RWPE2 (cell line): ENCODE measurements around the gene SYTL4.
"Not testable (repeated sequence)": the region's sequence is repeated elsewhere in the genome, so short reads cannot be mapped to it uniquely, and the experiment has no call there.

Source experiments
- ATAC-seq: fragments of 200-7000 bp; cut with Tn5 transposase; 3 replicates; pipeline ENCODE4 v1.9.1; 2021; ENCODE audit warnings: low read depth
- DNase-seq: peaks from one replicate; pipeline ENCODE4 v3.0.0-alpha.2; 2020; ENCODE audit warnings: low spot score
- H3K27ac ChIP-seq: fragments of 450-650 bp; 2 replicates; pipeline ENCODE4 v1.5.1; 2017; ENCODE audit warnings: mild to moderate bottlenecking; ENCODE audit not compliant: poor library complexity, severe bottlenecking
- H3K27me3 ChIP-seq: fragments of 250-450 bp; sonication (Bioruptor Pico); 2 replicates; pipeline ENCODE4 v1.5.1; 2021; ENCODE audit warnings: mild to moderate bottlenecking, moderate library complexity; ENCODE audit not compliant: insufficient read depth, poor library complexity, severe bottlenecking
- H3K36me3 ChIP-seq: fragments of 250-450 bp; sonication (Bioruptor Pico); 2 replicates; pipeline ENCODE4 v1.5.1; 2020; ENCODE audit warnings: low read depth, mild to moderate bottlenecking, moderate library complexity
- H3K4me1 ChIP-seq: fragments of 250-450 bp; sonication (Bioruptor Pico); 2 replicates; pipeline ENCODE4 v1.5.1; 2021; ENCODE audit warnings: mild to moderate bottlenecking, moderate library complexity; ENCODE audit not compliant: insufficient read depth, poor library complexity, severe bottlenecking
- H3K4me3 ChIP-seq: fragments of 250-450 bp; sonication (Bioruptor Pico); 2 replicates; pipeline ENCODE4 v1.5.1; 2021; ENCODE audit warnings: mild to moderate bottlenecking, moderate library complexity; ENCODE audit not compliant: severe bottlenecking
- H3K9me3 ChIP-seq: fragments of 250-450 bp; sonication (Bioruptor Pico); 2 replicates; pipeline ENCODE4 v1.5.1; 2021; ENCODE audit warnings: mild to moderate bottlenecking, moderate library complexity; ENCODE audit not compliant: severe bottlenecking
- CTCF ChIP-seq: fragments of 450-650 bp; IDR thresholded peaks from one replicate; pipeline ENCODE4 v1.5.1; 2017; ENCODE audit warnings: mild to moderate bottlenecking, moderate library complexity; ENCODE audit not compliant: poor library complexity, severe bottlenecking

SYTL4 gene

GRCh38 chrX:100747703-100748102 lies 15.8 kb upstream of the SYTL4 start:
- Histone ChIP-seq H3K27me3 (no peaks in the 10 kb centered on the region), H3K4me3 (no peak overlapping the region), H3K36me3 (no peaks in the 10 kb centered on the region), H3K9me3 (no peaks in the 10 kb centered on the region), H3K4me1 (no peaks in the 10 kb centered on the region), H3K27ac (no peak overlapping the region)
- DNase-seq (no peak), ATAC-seq (no peak)
- TF ChIP-seq CTCF: no peak

- ATAC-seq: no peak
- Histone ChIP-seq H3K36me3 (no peaks in the 10 kb centered on the region), H3K27me3 (no peaks in the 10 kb centered on the region), H3K4me1 (no peaks in the 10 kb centered on the region), H3K27ac (no peak overlapping the region), H3K4me3 (no peak overlapping the region), H3K9me3 (no peaks in the 10 kb centered on the region)
- no peak for DNase-seq
- TF ChIP-seq CTCF: no peak
Measured at GRCh38 chrX:100747090-100747489, 15.2 kb upstream of the SYTL4 start.

- DNase-seq: no peak
- Histone ChIP-seq H3K36me3 (no peaks in the 10 kb centered on the region), H3K4me1 (no peaks in the 10 kb centered on the region), H3K27me3 (no peaks in the 10 kb centered on the region), H3K27ac (no peak overlapping the region), H3K9me3 (no peaks in the 10 kb centered on the region), H3K4me3 (no peak overlapping the region)
- no peak for TF ChIP-seq CTCF
- ATAC-seq: no peak
Measured at GRCh38 chrX:100745806-100746537, 14.1 kb upstream of the SYTL4 start.

- no peak overlapping the region for H3K27ac ChIP-seq
- no peaks in the 10 kb centered on the region for H3K36me3 ChIP-seq
- no peaks in the 10 kb centered on the region for H3K4me1 ChIP-seq
- no peaks in the 10 kb centered on the region for H3K9me3 ChIP-seq
- no peaks in the 10 kb centered on the region for H3K27me3 ChIP-seq
- no peak overlapping the region for H3K4me3 ChIP-seq
- DNase-seq: no peak
- TF ChIP-seq CTCF: no peak
- no peak for ATAC-seq
Measured at GRCh38 chrX:100745205-100745604, 13.3 kb upstream of the SYTL4 start.

- H3K36me3 ChIP-seq: no peaks in the 10 kb centered on the region
- DNase-seq: no peak
- no peak overlapping the region for H3K4me3 ChIP-seq
- H3K27ac ChIP-seq: no peak overlapping the region
- ATAC-seq: no peak
- no peaks in the 10 kb centered on the region for H3K9me3 ChIP-seq
- TF ChIP-seq CTCF: no peak
- H3K4me1 ChIP-seq: no peaks in the 10 kb centered on the region
- no peaks in the 10 kb centered on the region for H3K27me3 ChIP-seq
Measured at GRCh38 chrX:100743009-100743607, 11.2 kb upstream of the SYTL4 start.

GRCh38 chrX:100724006-100724405 lies 7.9 kb downstream of the SYTL4 start:
- DNase-seq, H3K27me3 ChIP-seq, H3K36me3 ChIP-seq, H3K9me3 ChIP-seq, H3K27ac ChIP-seq, ATAC-seq, H3K4me3 ChIP-seq, H3K4me1 ChIP-seq: not testable (repeated sequence)
